GM12873 (cell line): ENCODE results near the gene MAML2.

Experiments
- TF ChIP-seq, protein P1 (sequence below): IDR thresholded peaks from 2 replicates; pipeline ENCODE4 v1.5.1; 2012; ENCODE audit warnings: low read depth, mild to moderate bottlenecking, moderate library complexity, low read length, control low read depth; ENCODE audit not compliant: insufficient read depth; ENCODE audit errors: missing control alignments

Gene MAML2

DNA sequence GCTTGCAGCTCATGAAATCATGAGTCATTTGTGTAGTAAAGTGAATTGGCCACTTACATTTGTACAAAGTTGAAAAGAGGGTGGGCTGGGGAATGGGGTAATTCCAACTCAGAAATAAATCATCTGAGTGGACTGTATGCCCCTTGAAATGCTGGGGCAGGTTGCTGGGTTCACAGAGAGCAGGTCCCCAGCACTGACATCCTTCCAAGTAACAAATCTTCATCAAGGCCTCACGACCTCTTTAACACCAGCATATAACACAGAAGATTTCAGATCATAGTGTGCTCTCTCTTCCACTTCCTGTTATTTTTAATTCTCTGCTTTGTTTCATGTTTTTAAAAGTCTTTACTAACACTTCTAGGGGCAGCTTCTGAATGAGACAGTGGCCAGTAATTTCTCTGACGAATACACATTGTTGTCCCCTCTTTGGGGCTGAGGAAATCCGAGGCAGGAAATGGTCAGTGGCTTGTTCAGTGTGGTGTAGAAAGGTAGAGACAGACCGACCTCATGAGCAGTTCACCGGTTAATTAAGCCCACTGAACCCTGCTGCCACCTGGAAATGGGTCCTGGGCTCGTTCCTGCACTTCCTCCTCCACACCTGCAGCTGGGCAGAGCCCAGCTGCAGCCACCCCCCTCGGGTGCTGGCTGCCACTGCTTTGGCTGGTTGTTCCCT is 127.7 kb downstream of the MAML2 start:
- TF ChIP-seq, protein P1, sequence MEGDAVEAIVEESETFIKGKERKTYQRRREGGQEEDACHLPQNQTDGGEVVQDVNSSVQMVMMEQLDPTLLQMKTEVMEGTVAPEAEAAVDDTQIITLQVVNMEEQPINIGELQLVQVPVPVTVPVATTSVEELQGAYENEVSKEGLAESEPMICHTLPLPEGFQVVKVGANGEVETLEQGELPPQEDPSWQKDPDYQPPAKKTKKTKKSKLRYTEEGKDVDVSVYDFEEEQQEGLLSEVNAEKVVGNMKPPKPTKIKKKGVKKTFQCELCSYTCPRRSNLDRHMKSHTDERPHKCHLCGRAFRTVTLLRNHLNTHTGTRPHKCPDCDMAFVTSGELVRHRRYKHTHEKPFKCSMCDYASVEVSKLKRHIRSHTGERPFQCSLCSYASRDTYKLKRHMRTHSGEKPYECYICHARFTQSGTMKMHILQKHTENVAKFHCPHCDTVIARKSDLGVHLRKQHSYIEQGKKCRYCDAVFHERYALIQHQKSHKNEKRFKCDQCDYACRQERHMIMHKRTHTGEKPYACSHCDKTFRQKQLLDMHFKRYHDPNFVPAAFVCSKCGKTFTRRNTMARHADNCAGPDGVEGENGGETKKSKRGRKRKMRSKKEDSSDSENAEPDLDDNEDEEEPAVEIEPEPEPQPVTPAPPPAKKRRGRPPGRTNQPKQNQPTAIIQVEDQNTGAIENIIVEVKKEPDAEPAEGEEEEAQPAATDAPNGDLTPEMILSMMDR, result no peak

DNA sequence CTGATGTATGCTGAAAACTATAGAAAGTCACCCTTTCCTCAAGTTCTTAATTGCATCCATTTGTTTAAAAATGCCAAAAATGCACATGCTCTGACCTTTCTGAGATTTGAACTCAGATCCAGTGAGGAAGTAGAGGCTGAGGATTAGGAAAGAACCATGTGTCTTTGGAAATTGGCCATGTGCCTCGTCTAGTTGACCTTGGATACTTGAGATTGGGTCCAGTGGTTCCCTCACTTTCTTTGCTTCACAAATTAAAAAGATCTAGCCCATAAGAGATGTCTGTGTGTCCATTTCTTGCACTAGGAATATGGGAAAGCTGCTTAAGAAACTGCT is 128.3 kb downstream of the MAML2 start:
- TF ChIP-seq, protein P1, result no peak

DNA sequence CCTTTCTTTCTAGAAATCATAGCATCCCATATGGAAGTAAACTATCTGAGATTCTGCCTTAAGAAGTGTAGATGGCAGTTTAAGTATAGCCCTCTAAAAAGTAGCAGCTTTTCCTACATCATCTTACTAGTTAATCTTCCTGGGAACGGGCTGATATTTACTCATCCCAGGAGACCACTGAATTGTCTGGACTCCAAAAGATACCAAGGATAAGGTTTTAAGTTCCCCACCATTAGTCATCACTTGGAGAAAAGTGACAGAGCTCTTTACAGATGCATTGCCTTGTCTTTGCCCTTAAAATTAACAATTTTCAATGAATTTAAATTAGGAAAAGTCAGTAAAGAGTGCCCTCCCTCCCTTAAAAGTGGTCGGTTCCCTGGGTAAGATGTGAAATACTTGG is 129.5 kb downstream of the MAML2 start:
- TF ChIP-seq, protein P1, result no peak

DNA sequence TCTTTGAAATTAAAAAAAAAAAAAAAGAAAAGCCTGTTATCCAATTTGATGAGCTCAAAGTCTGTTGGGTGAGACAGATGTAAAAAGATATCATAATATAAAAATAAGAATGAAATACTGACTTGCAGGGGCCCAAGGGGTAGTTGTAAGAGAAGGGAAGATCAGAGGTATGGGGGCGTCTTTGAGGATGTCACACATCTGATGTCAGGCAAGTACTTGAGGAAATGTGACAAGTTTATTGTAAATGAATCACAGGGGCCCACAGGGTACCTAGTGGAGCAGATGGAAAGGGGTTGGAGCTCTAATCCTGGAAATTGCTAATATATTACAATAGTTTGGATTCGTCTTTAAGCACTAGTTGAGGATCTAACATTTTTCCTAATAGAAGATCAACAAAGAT is 131.6 kb downstream of the MAML2 start:
- TF ChIP-seq, protein P1, result no peak

DNA sequence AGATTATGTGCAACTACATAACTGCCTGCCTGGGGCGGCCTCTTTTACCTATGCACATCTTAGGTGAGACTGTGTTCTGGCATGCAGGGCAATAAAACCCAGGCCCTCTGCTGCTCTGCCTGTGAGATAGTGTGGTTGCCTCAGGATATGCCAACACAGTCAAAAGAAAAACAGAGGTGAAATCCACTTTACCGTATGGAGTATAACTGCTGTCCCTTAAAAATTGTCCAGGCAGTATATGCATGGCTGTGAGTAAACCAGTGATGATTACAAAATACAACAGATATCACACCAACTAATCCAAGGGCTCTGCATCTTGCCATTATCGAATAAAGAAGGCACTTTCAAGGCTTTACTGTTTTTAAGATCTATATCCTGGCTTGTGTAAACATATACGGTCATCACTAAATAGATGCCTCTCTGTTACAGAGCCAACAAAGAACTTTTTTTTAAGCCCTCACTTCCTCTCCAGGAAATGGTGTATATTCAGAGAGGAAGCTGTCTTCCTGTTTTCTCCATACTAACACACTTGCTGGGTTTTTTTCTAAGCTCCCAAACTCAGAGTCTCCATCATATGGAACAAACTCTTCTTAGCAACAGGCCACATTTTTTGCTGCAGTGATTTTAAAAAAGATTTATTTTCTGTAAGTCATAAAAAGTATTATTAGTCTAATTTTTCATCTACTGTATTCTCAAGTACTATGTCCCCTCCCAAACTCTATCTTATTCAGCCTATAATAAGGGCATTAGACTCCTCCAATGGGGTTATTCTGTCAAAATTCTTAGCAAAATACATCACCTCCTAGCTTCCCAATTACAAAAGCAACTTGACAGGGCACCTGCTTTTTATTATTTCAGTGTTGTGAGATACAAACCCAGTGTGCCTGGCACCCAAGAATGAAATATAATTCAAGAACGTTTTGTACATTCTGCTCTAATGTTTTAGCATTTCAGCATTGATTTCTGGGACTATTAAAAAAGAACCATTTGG is 135.2 kb downstream of the MAML2 start:
- TF ChIP-seq, protein P1, result no peak

DNA sequence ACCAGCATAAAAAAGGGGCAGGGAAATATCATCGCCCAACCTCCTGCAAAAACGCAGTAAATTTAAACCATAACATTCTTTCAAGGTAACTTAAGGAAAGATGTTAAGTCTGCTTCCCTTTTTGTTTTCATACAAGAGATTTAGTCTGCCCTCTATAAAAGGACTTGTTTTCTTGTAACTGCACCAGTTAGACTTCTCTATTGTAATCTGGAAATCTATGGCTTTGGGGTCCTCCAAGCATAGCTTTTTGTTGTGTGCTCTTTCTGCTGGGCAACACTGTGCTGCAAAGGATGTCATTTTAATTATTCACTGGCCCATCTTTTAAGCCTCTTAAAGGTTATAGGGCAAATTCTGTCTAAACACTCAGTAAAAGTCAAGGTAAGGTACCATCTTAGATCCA is 136.0 kb downstream of the MAML2 start:
- TF ChIP-seq, protein P1, result no peak

DNA sequence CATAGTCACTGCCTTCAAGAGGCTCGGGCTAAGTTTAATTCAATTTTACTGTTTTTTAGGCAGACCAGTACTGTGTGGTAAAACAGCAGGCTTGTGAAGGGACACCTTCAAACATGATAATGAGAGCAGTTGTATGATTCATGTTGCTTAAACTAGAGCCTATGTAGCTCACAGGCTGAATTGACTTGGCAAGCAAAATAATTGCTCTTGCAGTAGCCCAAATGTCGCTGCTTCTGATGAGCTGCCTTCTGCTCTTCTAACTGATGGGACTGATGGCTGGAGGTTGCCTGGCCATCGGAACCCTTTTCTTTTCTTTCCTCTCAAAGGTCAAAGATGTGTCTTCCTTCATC is 137.6 kb downstream of the MAML2 start:
- TF ChIP-seq, protein P1, result no peak
